WTC11 (cell line): ENCODE measurements around the gene NEMP1. TPM values are rescaled to one million over a fixed set of nuclear protein-coding genes. Genes with fewer than 3 reads are reported as not detected.
A peak's percentile ranks its signal among the peaks of the same experiment; 100 is the strongest.

ENCODE experiments used
- ATAC-seq: fragments of 200-7000 bp; cut with Tn5 transposase; 2 replicates; pipeline ENCODE4 v1.10.0; 2021; ENCODE audit warnings: mild to moderate bottlenecking, moderate library complexity
- CTCF ChIA-PET: fragments of 300-600 bp; sonication (Branson Sonifier 250); formaldehyde crosslinking; loops from one replicate; lab custom pipeline; 2021; ENCODE audit warnings: antibody characterized with exemption; lab: Charles Lee
- POLR2A ChIA-PET: fragments of 350-600 bp; sonication (Branson Sonifier 250); formaldehyde crosslinking; loops from one replicate; lab custom pipeline; 2021; ENCODE audit warnings: antibody characterized with exemption; lab: Charles Lee
- DNase-seq: peaks from one replicate; pipeline ENCODE4 v3.0.0; 2021; ENCODE audit warnings: low spot score
- H3K27ac Mint-ChIP-seq: 2 replicates; pipeline ENCODE4 v1.8.0; 2021; ENCODE audit warnings: mixed read lengths
- H3K27me3 Mint-ChIP-seq: 2 replicates; pipeline ENCODE4 v1.8.0; 2021; ENCODE audit warnings: low read depth, mild to moderate bottlenecking, moderate library complexity, mixed read lengths
- H3K36me3 Mint-ChIP-seq: 2 replicates; pipeline ENCODE4 v1.8.0; 2021; ENCODE audit warnings: mixed read lengths
- H3K4me1 Mint-ChIP-seq: 2 replicates; pipeline ENCODE4 v1.8.0; 2022; ENCODE audit warnings: mixed read lengths
- H3K4me3 Mint-ChIP-seq: 2 replicates; pipeline ENCODE4 v1.8.0; 2021; ENCODE audit warnings: mild to moderate bottlenecking, moderate library complexity, mixed read lengths
- H3K9me3 Mint-ChIP-seq: 2 replicates; pipeline ENCODE4 v1.8.0; 2021; ENCODE audit warnings: mixed read lengths
- ATF1 ChIP-seq: sonication (generic); formaldehyde crosslinking; IDR thresholded peaks from 2 replicates; pipeline ENCODE4 v1.8.1; 2023; ENCODE audit warnings: mild to moderate bottlenecking, moderate library complexity, missing genetic modification reagents
- CREB1 ChIP-seq: sonication (generic); formaldehyde crosslinking; IDR thresholded peaks from 2 replicates; pipeline ENCODE4 v1.8.0; 2023; ENCODE audit warnings: mild to moderate bottlenecking, missing genetic modification reagents
- CREM ChIP-seq: sonication (generic); formaldehyde crosslinking; IDR thresholded peaks from 2 replicates; pipeline ENCODE4 v1.8.1; 2022; ENCODE audit warnings: mild to moderate bottlenecking, missing genetic modification reagents, moderate library complexity
- ELF4 ChIP-seq: sonication (generic); formaldehyde crosslinking; IDR thresholded peaks from 2 replicates; pipeline ENCODE4 v1.8.1; 2022; ENCODE audit warnings: low read depth, mild to moderate bottlenecking, moderate library complexity, missing genetic modification reagents
- EMX1 ChIP-seq: fragments of 250-450 bp; sonication (Bioruptor Pico); IDR thresholded peaks from 2 replicates; pipeline ENCODE4 v1.8.0; 2021; ENCODE audit warnings: mild to moderate bottlenecking
- IRF2 ChIP-seq: sonication (generic); formaldehyde crosslinking; IDR thresholded peaks from 2 replicates; pipeline ENCODE4 v1.8.0; 2022; ENCODE audit warnings: low read depth, missing genetic modification reagents, borderline replicate concordance
- SMAD4 ChIP-seq: sonication (generic); formaldehyde crosslinking; IDR thresholded peaks from 2 replicates; pipeline ENCODE4 v1.8.0; 2022; ENCODE audit warnings: mild to moderate bottlenecking, missing genetic modification reagents
- SP1 ChIP-seq: sonication (generic); formaldehyde crosslinking; conservative IDR thresholded peaks from 2 replicates; pipeline ENCODE4 v1.8.1; 2022; ENCODE audit warnings: missing genetic modification reagents
- TEAD1 ChIP-seq: sonication (generic); formaldehyde crosslinking; IDR thresholded peaks from 2 replicates; pipeline ENCODE4 v1.8.0; 2022; ENCODE audit warnings: mild to moderate bottlenecking, missing genetic modification reagents
- ZBTB43 ChIP-seq: sonication (generic); formaldehyde crosslinking; IDR thresholded peaks from 2 replicates; pipeline ENCODE4 v1.8.1; 2023; ENCODE audit warnings: mild to moderate bottlenecking, missing genetic modification reagents
- ZNF263 ChIP-seq: sonication (generic); formaldehyde crosslinking; IDR thresholded peaks from 2 replicates; pipeline ENCODE4 v1.8.1; 2022; ENCODE audit warnings: low read depth, mild to moderate bottlenecking, moderate library complexity, missing genetic modification reagents
- ZNF532 ChIP-seq: fragments of 250-450 bp; sonication (Bioruptor Pico); IDR thresholded peaks from 2 replicates; pipeline ENCODE4 v1.9.0; 2021; ENCODE audit warnings: mild to moderate bottlenecking, borderline replicate concordance
- total RNA-seq: library from RNA; stranded (reverse); gene quantifications from 3 replicates; pipeline ENCODE4 v1.2.3, GENCODE V29; 2021
- TF ChIP-seq, protein P1 (sequence below): sonication (generic); formaldehyde crosslinking; IDR thresholded peaks from 2 replicates; pipeline ENCODE4 v1.8.1; 2023; ENCODE audit warnings: mild to moderate bottlenecking, moderate library complexity, missing genetic modification reagents
- TF ChIP-seq, protein P2 (sequence below): fragments of 250-450 bp; sonication (Bioruptor Pico); IDR thresholded peaks from 2 replicates; pipeline ENCODE4 v1.9.0; 2021; ENCODE audit warnings: moderate library complexity, mild to moderate bottlenecking, inconsistent platforms, borderline replicate concordance
- TF ChIP-seq, protein P3 (sequence below): sonication (generic); formaldehyde crosslinking; IDR thresholded peaks from 2 replicates; pipeline ENCODE4 v1.8.0; 2022; ENCODE audit warnings: missing genetic modification reagents

The NEMP1 gene
- total RNA-seq, 1 experiment from 2014 or later = 41.9 TPM

GRCh38 chr12:57031789-57032188, 46.8 kb downstream of the NEMP1 start:
- ChIA-PET CTCF (interaction anchor here (0.8 to 3.3 kb wide), 18 partner anchors 9 to 95 kb away, joined by 3 to 25 read pairs (median 4); partner anchors contain the start of genes MYO1A, NEMP1, STAT6 and TAC3), POLR2A (interaction anchor here (1.1 kb wide), 1 partner anchor 47 kb away, joined by 3 read pairs; no protein-coding TSS in a partner anchor)
- Mint-ChIP-seq H3K4me1 (peaks cover 19% of the 10 kb centered on the region), H3K36me3 (no peaks in the 10 kb centered on the region), H3K4me3 (no peak overlapping the region), H3K27ac (no peak overlapping the region), H3K9me3 (no peaks in the 10 kb centered on the region), H3K27me3 (no peaks in the 10 kb centered on the region)
- TF ChIP-seq ATF1 = no peak
- TF ChIP-seq, protein P1, sequence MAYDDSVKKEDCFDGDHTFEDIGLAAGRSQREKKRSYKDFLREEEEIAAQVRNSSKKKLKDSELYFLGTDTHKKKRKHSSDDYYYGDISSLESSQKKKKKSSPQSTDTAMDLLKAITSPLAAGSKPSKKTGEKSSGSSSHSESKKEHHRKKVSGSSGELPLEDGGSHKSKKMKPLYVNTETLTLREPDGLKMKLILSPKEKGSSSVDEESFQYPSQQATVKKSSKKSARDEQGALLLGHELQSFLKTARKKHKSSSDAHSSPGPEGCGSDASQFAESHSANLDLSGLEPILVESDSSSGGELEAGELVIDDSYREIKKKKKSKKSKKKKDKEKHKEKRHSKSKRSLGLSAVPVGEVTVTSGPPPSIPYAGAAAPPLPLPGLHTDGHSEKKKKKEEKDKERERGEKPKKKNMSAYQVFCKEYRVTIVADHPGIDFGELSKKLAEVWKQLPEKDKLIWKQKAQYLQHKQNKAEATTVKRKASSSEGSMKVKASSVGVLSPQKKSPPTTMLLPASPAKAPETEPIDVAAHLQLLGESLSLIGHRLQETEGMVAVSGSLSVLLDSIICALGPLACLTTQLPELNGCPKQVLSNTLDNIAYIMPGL (CRISPR knock-in tag) = no peak
- no peak for TF ChIP-seq SMAD4
- no peak for TF ChIP-seq IRF2 (CRISPR knock-in tag)
- TF ChIP-seq CREM (CRISPR knock-in tag) = no peak
- TF ChIP-seq ZBTB43 (CRISPR knock-in tag) = no peak
- no peak for TF ChIP-seq ELF4 (CRISPR knock-in tag)
- TF ChIP-seq CREB1 (CRISPR knock-in tag) = no peak
- no peak for TF ChIP-seq ZNF532 (CRISPR knock-in tag)
- TF ChIP-seq, protein P2, sequence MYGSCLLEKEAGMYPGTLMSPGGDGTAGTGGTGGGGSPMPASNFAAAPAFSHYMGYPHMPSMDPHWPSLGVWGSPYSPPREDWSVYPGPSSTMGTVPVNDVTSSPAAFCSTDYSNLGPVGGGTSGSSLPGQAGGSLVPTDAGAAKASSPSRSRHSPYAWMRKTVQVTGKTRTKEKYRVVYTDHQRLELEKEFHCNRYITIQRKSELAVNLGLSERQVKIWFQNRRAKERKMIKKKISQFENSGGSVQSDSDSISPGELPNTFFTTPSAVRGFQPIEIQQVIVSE (CRISPR knock-in tag) = no peak
- no peak for TF ChIP-seq ZNF263 (CRISPR knock-in tag)
- no peak for ATAC-seq
- DNase-seq = no peak

DNA sequence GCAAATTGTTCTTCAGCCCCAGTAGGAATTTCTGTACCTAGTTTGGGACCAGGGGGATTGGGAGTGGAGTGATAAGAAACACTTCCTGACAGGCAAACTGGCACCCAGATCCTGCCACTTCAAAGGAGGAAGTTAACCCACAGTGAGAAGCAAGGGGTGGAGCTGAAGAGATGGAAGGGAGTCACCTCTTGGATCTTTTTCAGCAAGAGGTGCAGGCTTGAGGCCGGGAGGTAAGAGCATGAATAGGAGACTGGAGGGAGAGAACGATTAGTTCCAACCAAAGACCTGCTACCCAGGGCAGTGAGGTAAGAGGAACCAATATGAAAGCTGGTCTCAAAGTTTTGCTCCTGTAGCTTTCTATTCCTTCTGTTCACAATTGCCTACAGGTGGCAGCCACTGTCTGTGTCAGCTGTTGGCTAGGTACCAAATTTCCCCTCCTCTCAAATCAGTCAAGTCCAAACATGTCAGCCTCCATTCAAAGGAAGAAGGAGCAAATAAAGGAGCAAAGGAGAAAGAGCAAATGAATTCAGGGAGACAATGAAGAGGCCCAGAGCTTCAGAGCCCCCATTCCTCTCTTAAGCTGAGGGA, 47.4 kb downstream of the NEMP1 start:
- POLR2A ChIA-PET = interaction anchor here (1.1 kb wide), 1 partner anchor 48 kb away, joined by 3 read pairs; no protein-coding TSS in a partner anchor

More for the DNA sequence above, 47.4 kb downstream of the NEMP1 start:
- H3K9me3 Mint-ChIP-seq = no peaks in the 10 kb centered on the region
- peaks cover 19% of the 10 kb centered on the region for H3K4me1 Mint-ChIP-seq
- H3K4me3 Mint-ChIP-seq = no peak overlapping the region
- CTCF ChIA-PET = interaction anchor here (0.7 to 3.3 kb wide), 21 partner anchors 9 to 212 kb away, joined by 3 to 25 read pairs (median 5); partner anchors contain the start of genes MYO1A, NEMP1, STAT6 and TAC3
- H3K27me3 Mint-ChIP-seq = peaks cover under 1% of the 10 kb centered on the region; the same call in 1 of the 2 replicates
- no peaks in the 10 kb centered on the region for H3K36me3 Mint-ChIP-seq
- no peak overlapping the region for H3K27ac Mint-ChIP-seq
- ATAC-seq (peak; percentile 50), DNase-seq (no peak)
- TF ChIP-seq EMX1 (CRISPR knock-in tag) (no peak), SP1 (CRISPR knock-in tag) (no peak), TEAD1 (no peak)
- TF ChIP-seq, protein P3, sequence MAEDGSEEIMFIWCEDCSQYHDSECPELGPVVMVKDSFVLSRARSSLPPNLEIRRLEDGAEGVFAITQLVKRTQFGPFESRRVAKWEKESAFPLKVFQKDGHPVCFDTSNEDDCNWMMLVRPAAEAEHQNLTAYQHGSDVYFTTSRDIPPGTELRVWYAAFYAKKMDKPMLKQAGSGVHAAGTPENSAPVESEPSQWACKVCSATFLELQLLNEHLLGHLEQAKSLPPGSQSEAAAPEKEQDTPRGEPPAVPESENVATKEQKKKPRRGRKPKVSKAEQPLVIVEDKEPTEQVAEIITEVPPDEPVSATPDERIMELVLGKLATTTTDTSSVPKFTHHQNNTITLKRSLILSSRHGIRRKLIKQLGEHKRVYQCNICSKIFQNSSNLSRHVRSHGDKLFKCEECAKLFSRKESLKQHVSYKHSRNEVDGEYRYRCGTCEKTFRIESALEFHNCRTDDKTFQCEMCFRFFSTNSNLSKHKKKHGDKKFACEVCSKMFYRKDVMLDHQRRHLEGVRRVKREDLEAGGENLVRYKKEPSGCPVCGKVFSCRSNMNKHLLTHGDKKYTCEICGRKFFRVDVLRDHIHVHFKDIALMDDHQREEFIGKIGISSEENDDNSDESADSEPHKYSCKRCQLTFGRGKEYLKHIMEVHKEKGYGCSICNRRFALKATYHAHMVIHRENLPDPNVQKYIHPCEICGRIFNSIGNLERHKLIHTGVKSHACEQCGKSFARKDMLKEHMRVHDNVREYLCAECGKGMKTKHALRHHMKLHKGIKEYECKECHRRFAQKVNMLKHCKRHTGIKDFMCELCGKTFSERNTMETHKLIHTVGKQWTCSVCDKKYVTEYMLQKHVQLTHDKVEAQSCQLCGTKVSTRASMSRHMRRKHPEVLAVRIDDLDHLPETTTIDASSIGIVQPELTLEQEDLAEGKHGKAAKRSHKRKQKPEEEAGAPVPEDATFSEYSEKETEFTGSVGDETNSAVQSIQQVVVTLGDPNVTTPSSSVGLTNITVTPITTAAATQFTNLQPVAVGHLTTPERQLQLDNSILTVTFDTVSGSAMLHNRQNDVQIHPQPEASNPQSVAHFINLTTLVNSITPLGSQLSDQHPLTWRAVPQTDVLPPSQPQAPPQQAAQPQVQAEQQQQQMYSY (CRISPR knock-in tag) = peak; percentile 86
- TF ChIP-seq, all 79 proteins: peak for 1
